Activated B cell treated with CpG ODN at 0.5 μM for 24 hours (primary cell): ENCODE measurements around the gene AFDN. TPM values are rescaled to one million over a fixed set of nuclear protein-coding genes. Genes with fewer than 3 reads are reported as not detected.

ENCODE experiments used
- ATAC-seq: fragments of 200-7000 bp; cut with Tn5 transposase; one replicate; pipeline ENCODE4 v1.10.0; 2021; ENCODE audit warnings: low read depth, mild to moderate bottlenecking, moderate library complexity
- CTCF ChIA-PET: fragments of 350-600 bp; sonication (Branson Sonifier 250); formaldehyde crosslinking; loops from one replicate; lab custom pipeline; 2021; ENCODE audit warnings: antibody characterized with exemption; lab: Charles Lee
- POLR2A ChIA-PET: fragments of 350-600 bp; sonication (Branson Sonifier 250); formaldehyde crosslinking; loops from one replicate; lab custom pipeline; 2021; ENCODE audit warnings: antibody characterized with exemption; lab: Charles Lee
- DNase-seq: peaks from one replicate; pipeline ENCODE4 v3.0.0; 2022
- H3K27ac Mint-ChIP-seq: one replicate; pipeline ENCODE4 v1.8.0; 2020; ENCODE audit warnings: mixed read lengths
- H3K27me3 Mint-ChIP-seq: one replicate; pipeline ENCODE4 v1.8.0; 2021; ENCODE audit warnings: mixed read lengths
- H3K36me3 Mint-ChIP-seq: one replicate; pipeline ENCODE4 v1.8.0; 2021; ENCODE audit warnings: low read depth, mixed read lengths
- H3K4me1 Mint-ChIP-seq: one replicate; pipeline ENCODE4 v1.8.0; 2021; ENCODE audit warnings: mixed read lengths
- H3K4me3 Mint-ChIP-seq: one replicate; pipeline ENCODE4 v1.8.0; 2020; ENCODE audit warnings: mild to moderate bottlenecking, mixed read lengths
- H3K9me3 Mint-ChIP-seq: one replicate; pipeline ENCODE4 v1.8.0; 2020; ENCODE audit warnings: mixed read lengths
- CTCF ChIP-seq: fragments of 200-600 bp; IDR thresholded peaks from one replicate; pipeline ENCODE4 v1.8.0; 2022; ENCODE audit warnings: antibody characterized with exemption, mild to moderate bottlenecking
- intact Hi-C: fragments of 100-400 bp; cut with micrococcal nuclease; formaldehyde crosslinking; loops from one replicate; pipeline ENCODE4 v1.15.1; 2024
- total RNA-seq: library from RNA; stranded (reverse); gene quantifications from 2 replicates; pipeline ENCODE4 v1.2.3, GENCODE V29; 2022

The AFDN gene
- total RNA-seq, 1 donor from 2014 or later, result 38.0 TPM

DNA sequence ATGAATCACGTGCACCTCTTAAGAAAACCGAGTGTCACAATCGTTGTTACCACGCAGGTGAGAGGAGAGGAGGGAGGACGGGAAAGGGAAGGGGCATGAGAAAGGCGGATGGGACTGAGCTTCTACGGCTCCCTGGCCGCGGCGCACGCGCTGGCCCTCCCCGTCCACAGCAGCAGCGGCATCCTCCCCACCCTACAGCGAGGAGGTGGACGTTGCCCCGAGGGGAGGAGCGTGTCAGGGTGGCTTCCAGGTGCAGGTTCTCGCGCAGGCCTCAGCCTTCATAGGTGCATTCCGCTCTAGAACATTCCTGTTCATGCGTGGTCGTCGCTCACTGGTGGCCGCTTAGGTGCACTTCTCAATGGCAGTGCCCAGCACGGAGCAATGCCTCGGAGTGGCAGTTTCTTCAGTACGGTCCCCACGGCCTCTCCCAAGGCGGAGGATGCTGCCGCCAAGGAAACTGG lies 29.7 kb upstream of the AFDN start:
- Mint-ChIP-seq H3K4me3 (peak overlapping the region; percentile 61), H3K36me3 (no peaks in the 10 kb centered on the region), H3K9me3 (no peaks in the 10 kb centered on the region), H3K27ac (no peak overlapping the region), H3K27me3 (peaks cover 38% of the 10 kb centered on the region), H3K4me1 (peaks cover 20% of the 10 kb centered on the region)
- CTCF ChIA-PET, result no interaction called here
- ATAC-seq (no peak), DNase-seq (no peak)
- intact Hi-C loops, result no loop called here
- TF ChIP-seq CTCF, result no peak
- POLR2A ChIA-PET, result no interaction called here

- Mint-ChIP-seq H3K27ac (no peak overlapping the region), H3K36me3 (no peaks in the 10 kb centered on the region), H3K9me3 (no peaks in the 10 kb centered on the region), H3K4me3 (no peak overlapping the region), H3K27me3 (peaks cover 42% of the 10 kb centered on the region), H3K4me1 (peaks cover 20% of the 10 kb centered on the region)
- no peak for ATAC-seq
- no peak for DNase-seq
- CTCF ChIA-PET, result no interaction called here
- POLR2A ChIA-PET, result no interaction called here
- TF ChIP-seq CTCF, result no peak
- intact Hi-C loops, result no loop called here
Measured at GRCh38 chr6:167797476-167798265, 29.0 kb upstream of the AFDN start.

DNA sequence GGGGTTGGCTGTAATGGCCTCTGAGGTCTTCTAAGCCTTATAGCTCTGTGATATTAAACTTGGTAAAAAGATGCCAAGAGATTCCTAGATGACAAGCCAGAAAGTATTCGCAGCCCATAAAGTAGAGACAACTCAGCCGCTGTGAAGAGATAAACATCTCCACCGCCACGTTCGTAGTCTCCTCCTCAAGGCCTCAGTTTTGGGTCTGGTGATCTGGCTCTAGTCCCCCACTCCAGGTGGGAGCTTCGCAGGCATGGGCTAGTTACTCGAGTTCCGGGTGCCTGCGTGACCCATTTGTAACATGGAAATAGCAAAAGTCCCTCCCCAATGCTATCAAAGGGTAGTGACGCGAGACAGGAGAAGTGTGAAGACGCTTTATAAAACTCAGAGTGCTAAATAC lies 28.3 kb upstream of the AFDN start:
- ChIA-PET CTCF (no interaction called here), POLR2A (no interaction called here)
- Mint-ChIP-seq H3K9me3 (no peaks in the 10 kb centered on the region), H3K4me1 (peaks cover 20% of the 10 kb centered on the region), H3K4me3 (no peak overlapping the region), H3K36me3 (no peaks in the 10 kb centered on the region), H3K27me3 (peaks cover 45% of the 10 kb centered on the region), H3K27ac (no peak overlapping the region)
- DNase-seq (no peak), ATAC-seq (no peak)
- intact Hi-C loops, result no loop called here
- no peak for TF ChIP-seq CTCF

DNA sequence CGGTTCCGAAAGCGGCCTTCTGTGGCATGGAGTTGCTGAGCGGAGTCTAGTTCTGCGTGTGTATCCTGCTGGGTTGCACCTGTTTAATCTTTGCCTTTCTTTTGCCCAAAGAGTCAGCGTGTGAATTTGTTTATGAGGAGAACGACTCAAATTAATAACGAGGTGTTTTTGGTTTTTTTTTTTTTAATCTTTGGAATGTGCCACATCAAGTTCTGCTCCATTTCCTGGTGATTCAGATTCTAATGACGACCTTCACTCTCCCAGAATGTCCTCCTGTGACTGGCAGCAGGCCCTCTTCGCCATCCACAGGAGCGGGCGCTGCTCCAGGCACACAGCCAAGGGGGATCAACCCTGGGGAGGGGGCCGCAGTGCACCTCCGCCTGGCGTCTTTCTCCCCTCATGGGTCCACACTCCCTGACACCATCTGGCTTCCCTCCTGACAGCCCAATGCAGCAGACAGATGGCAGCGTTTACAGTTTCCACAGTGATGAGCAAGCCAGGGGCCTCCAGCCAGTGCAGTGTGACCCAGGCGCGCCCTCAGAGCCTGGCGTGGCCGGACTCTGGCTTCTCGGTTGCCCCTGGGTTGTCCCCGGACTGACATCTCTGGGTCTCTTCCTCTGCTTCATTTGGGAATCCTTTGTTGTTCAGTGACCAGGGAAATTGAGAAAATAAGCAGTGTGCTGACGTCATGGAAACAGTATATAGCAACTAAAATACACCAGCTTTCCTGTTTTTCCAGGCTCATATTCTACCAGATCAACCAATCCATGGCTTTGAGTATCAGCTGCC lies 27.5 kb upstream of the AFDN start:
- intact Hi-C loops, result no loop called here
- H3K27ac Mint-ChIP-seq, result no peak overlapping the region
- ATAC-seq (no peak), DNase-seq (no peak)
- H3K9me3 Mint-ChIP-seq, result no peaks in the 10 kb centered on the region
- H3K27me3 Mint-ChIP-seq, result peaks cover 42% of the 10 kb centered on the region
- ChIA-PET CTCF (no interaction called here), POLR2A (no interaction called here)
- no peak overlapping the region for H3K4me3 Mint-ChIP-seq
- no peak for TF ChIP-seq CTCF
- H3K4me1 Mint-ChIP-seq, result peaks cover 20% of the 10 kb centered on the region
- H3K36me3 Mint-ChIP-seq, result no peaks in the 10 kb centered on the region

- POLR2A ChIA-PET, result no interaction called here
- H3K36me3 Mint-ChIP-seq, result no peaks in the 10 kb centered on the region
- no peaks in the 10 kb centered on the region for H3K9me3 Mint-ChIP-seq
- H3K4me3 Mint-ChIP-seq, result no peak overlapping the region
- peaks cover 31% of the 10 kb centered on the region for H3K27me3 Mint-ChIP-seq
- no peak overlapping the region for H3K27ac Mint-ChIP-seq
- DNase-seq (no peak), ATAC-seq (no peak)
- intact Hi-C loops, result no loop called here
- TF ChIP-seq CTCF, result no peak
- CTCF ChIA-PET, result no interaction called here
- H3K4me1 Mint-ChIP-seq, result peaks cover 12% of the 10 kb centered on the region
Measured at GRCh38 chr6:167800549-167800948, 26.2 kb upstream of the AFDN start.
